Measurements from ENCODE around the gene COL7A1.

- TF ChIP-seq CTCF (IDR thresholded peaks at IDR 0.05) (no peak), POLR2A (IDR thresholded peaks at IDR 0.05) (no peak)
Observed at GRCh38 chr3:48636149-48636655, 41.1 kb upstream of the COL7A1 start.

Measured in adrenal gland (tissue), 5 donors.